RWPE2 (cell line): ENCODE data around the gene ROPN1B.
A peak's percentile ranks its signal among the peaks of the same experiment; 100 is the strongest.

Experiments used
- ATAC-seq: fragments of 200-7000 bp; cut with Tn5 transposase; 3 replicates; pipeline ENCODE4 v1.9.1; 2021; ENCODE audit warnings: low read depth
- DNase-seq: peaks from one replicate; pipeline ENCODE4 v3.0.0-alpha.2; 2020; ENCODE audit warnings: low spot score
- H3K27ac ChIP-seq: fragments of 450-650 bp; 2 replicates; pipeline ENCODE4 v1.5.1; 2017; ENCODE audit warnings: mild to moderate bottlenecking; ENCODE audit not compliant: poor library complexity, severe bottlenecking
- H3K27me3 ChIP-seq: fragments of 250-450 bp; sonication (Bioruptor Pico); 2 replicates; pipeline ENCODE4 v1.5.1; 2021; ENCODE audit warnings: mild to moderate bottlenecking, moderate library complexity; ENCODE audit not compliant: insufficient read depth, poor library complexity, severe bottlenecking
- H3K36me3 ChIP-seq: fragments of 250-450 bp; sonication (Bioruptor Pico); 2 replicates; pipeline ENCODE4 v1.5.1; 2020; ENCODE audit warnings: low read depth, mild to moderate bottlenecking, moderate library complexity
- H3K4me1 ChIP-seq: fragments of 250-450 bp; sonication (Bioruptor Pico); 2 replicates; pipeline ENCODE4 v1.5.1; 2021; ENCODE audit warnings: mild to moderate bottlenecking, moderate library complexity; ENCODE audit not compliant: insufficient read depth, poor library complexity, severe bottlenecking
- H3K4me3 ChIP-seq: fragments of 250-450 bp; sonication (Bioruptor Pico); 2 replicates; pipeline ENCODE4 v1.5.1; 2021; ENCODE audit warnings: mild to moderate bottlenecking, moderate library complexity; ENCODE audit not compliant: severe bottlenecking
- H3K9me3 ChIP-seq: fragments of 250-450 bp; sonication (Bioruptor Pico); 2 replicates; pipeline ENCODE4 v1.5.1; 2021; ENCODE audit warnings: mild to moderate bottlenecking, moderate library complexity; ENCODE audit not compliant: severe bottlenecking
- CTCF ChIP-seq: fragments of 450-650 bp; IDR thresholded peaks from one replicate; pipeline ENCODE4 v1.5.1; 2017; ENCODE audit warnings: mild to moderate bottlenecking, moderate library complexity; ENCODE audit not compliant: poor library complexity, severe bottlenecking

ROPN1B gene

GRCh38 chr3:126026277-126026751, 57.3 kb downstream of the ROPN1B start:
- H3K4me3 ChIP-seq: no peak overlapping the region
- H3K27ac ChIP-seq: no peak overlapping the region
- H3K27me3 ChIP-seq: no peaks in the 10 kb centered on the region
- peaks cover 8% of the 10 kb centered on the region for H3K9me3 ChIP-seq
- no peak for TF ChIP-seq CTCF
- no peak for ATAC-seq
- H3K36me3 ChIP-seq: no peaks in the 10 kb centered on the region; the same call in 1 of the 2 replicates
- no peak for DNase-seq
- H3K4me1 ChIP-seq: no peaks in the 10 kb centered on the region

GRCh38 chr3:126026761-126027160, 57.8 kb downstream of the ROPN1B start:
- Histone ChIP-seq H3K4me1 (no peaks in the 10 kb centered on the region), H3K4me3 (no peak overlapping the region), H3K27me3 (no peaks in the 10 kb centered on the region), H3K27ac (no peak overlapping the region), H3K9me3 (peaks cover 8% of the 10 kb centered on the region), H3K36me3 (no peaks in the 10 kb centered on the region; the same call in 1 of the 2 replicates)
- no peak for ATAC-seq
- peak; percentile 13 for DNase-seq
- no peak for TF ChIP-seq CTCF

- no peak for TF ChIP-seq CTCF
- ATAC-seq: no peak
These were observed 59.1 kb downstream of the ROPN1B start for GRCh38 chr3:126028096-126028495.

GRCh38 chr3:126029241-126029640, 60.3 kb downstream of the ROPN1B start:
- no peak overlapping the region for H3K4me3 ChIP-seq
- ATAC-seq (no peak), DNase-seq (no peak)
- no peaks in the 10 kb centered on the region for H3K27me3 ChIP-seq
- H3K4me1 ChIP-seq: no peaks in the 10 kb centered on the region
- no peaks in the 10 kb centered on the region; the same call in 1 of the 2 replicates for H3K36me3 ChIP-seq
- H3K27ac ChIP-seq: no peak overlapping the region
- no peak for TF ChIP-seq CTCF
- H3K9me3 ChIP-seq: peaks cover 8% of the 10 kb centered on the region

More at GRCh38 chr3:126028096-126028495, 59.1 kb downstream of the ROPN1B start:
- Histone ChIP-seq H3K9me3 (peaks cover 8% of the 10 kb centered on the region), H3K4me1 (no peaks in the 10 kb centered on the region), H3K4me3 (no peak overlapping the region), H3K36me3 (no peaks in the 10 kb centered on the region; the same call in 1 of the 2 replicates), H3K27me3 (no peaks in the 10 kb centered on the region), H3K27ac (no peak overlapping the region)
- DNase-seq: peak; percentile 5

- no peaks in the 10 kb centered on the region for H3K27me3 ChIP-seq
- peaks cover 8% of the 10 kb centered on the region for H3K9me3 ChIP-seq
- ATAC-seq: no peak
- no peaks in the 10 kb centered on the region for H3K4me1 ChIP-seq
- H3K27ac ChIP-seq: no peak overlapping the region
- DNase-seq: no peak
- H3K36me3 ChIP-seq: no peaks in the 10 kb centered on the region; the same call in 1 of the 2 replicates
- H3K4me3 ChIP-seq: no peak overlapping the region
- TF ChIP-seq CTCF: no peak
These were observed 61.5 kb downstream of the ROPN1B start for GRCh38 chr3:126030455-126030854.
